Stimulated activated CD4-positive, alpha-beta T cell treated with anti-CD3 and anti-CD28 coated beads, Interleukin-2, amount 100 ng/mL, for 24 hours (primary cell): ENCODE measurements around the gene MAP3K14.

Source experiments
- DNase-seq, 2 donors: peaks; one replicate each; pipeline ENCODE4 v3.0.0-alpha.2; 2020

The MAP3K14 gene

DNA sequence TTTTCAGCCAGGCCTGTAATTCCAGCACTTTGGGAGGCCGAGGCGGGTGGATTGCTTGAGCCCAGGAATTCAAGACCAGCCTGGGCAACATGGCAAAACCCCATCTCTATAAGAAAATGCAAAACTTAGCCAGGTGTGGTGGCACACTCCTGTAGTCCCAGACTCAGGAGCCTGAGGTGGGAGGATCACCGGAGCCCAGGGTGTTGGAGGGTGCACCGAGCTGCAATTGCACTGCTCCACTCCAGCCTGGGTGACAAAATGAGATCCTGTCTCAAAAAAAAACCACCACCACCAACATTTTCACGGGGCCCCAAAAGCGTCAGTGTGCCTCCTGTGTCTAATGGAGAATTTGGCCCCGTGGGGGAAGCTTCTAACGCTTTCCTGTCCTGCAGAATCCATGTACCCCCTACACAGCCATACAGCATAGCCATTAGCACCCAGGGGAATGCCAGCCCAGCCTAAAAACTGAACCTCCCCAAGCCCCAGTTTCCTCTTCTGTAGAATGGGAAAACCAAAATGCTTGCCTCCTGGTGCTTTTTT, 22.2 kb upstream of the MAP3K14 start:
- DNase-seq = no peak

DNA sequence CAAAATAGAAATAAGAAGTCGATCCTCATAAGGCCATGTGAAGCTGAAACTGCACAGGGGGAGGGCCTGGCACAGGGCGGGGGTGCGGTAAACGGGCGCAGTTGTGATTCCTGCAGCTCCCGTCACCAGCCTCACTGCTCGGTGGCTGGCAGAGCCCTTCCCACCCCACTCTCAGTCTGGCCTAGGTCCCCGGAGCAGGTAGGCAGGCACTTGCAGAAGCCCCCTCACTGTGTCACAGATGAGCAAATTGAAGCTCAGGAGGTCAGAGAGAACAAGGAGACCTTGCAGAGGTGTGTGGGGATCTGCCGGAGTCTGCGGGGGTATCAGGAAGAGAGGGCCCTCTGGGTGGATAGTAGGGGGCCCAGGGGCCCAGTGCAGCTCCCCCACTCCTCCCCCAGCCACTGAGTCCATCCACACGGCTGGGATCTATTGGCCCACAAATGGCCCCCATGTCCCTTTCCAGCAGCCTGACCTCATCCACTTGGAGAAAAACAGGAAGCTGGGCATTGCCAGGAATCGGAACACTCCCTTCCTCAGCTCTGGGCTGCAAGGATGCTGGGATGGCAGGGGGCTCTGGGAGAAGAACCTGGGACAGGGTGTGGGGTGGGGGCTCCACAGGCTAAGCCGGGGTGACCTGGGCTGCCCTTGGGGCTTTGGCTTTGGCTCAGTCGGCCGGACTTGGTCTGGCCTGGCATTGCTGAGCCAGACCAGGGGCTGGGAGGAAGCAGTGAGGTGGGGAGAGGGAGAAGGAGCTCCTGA, 21.4 kb upstream of the MAP3K14 start:
- no peak for DNase-seq

DNA sequence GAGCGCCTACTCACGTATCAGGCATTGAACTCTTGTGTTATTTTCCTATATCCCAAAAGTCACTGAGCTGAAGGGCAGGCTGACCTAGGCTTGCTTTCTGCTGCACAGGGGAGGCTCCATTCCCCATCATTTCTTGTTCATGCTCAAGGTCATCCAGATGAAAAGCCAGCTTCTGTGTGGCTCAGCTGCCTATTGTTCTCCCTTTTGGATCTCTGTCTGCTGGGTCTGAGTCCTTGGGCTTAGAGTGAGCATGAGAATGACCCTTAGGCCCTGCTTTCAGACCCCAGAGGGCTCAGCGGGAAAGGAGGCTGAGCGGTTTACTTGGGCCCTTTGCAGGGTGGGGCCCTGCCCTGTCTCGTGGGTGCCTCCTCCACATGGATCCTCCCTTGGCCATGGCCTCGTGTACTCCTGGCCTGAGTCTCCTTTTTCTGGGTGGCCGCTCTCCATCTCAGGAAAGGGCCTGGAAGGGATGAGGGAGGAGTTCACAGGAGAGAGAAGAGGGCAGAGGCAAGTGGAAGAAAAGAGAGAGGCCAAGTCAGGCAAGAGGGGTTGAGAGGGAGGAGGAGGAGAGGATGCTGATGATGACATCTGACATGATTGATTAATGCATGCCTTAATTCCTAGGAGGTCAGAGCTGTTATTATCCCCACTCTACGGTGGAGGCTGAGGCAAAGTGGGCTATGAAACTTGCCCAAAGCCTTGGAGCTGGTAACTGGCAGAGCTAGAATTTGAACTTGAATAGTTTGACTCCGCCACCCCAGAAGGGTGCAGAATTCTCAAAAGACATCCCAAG, 19.8 kb upstream of the MAP3K14 start:
- no peak for DNase-seq

DNA sequence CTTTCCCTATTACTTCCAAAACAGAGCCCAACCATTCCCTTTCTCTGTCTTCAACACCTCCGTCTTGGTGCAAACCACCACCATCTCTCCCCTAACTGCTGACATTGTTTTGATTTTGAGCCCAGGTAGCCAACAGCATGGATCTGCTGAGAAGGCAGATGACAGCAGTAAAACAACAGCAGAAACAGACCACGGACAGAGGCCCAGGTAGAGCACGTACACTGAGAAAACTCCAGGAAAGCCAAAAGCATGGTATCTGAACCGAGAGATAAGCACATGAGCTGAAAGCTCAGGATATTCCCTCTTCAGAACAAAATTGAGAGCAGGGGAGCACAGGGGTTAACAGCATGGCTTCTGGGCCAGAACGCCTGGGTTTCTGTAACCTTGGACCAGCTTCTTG, 18.9 kb upstream of the MAP3K14 start:
- DNase-seq = no peak

DNA sequence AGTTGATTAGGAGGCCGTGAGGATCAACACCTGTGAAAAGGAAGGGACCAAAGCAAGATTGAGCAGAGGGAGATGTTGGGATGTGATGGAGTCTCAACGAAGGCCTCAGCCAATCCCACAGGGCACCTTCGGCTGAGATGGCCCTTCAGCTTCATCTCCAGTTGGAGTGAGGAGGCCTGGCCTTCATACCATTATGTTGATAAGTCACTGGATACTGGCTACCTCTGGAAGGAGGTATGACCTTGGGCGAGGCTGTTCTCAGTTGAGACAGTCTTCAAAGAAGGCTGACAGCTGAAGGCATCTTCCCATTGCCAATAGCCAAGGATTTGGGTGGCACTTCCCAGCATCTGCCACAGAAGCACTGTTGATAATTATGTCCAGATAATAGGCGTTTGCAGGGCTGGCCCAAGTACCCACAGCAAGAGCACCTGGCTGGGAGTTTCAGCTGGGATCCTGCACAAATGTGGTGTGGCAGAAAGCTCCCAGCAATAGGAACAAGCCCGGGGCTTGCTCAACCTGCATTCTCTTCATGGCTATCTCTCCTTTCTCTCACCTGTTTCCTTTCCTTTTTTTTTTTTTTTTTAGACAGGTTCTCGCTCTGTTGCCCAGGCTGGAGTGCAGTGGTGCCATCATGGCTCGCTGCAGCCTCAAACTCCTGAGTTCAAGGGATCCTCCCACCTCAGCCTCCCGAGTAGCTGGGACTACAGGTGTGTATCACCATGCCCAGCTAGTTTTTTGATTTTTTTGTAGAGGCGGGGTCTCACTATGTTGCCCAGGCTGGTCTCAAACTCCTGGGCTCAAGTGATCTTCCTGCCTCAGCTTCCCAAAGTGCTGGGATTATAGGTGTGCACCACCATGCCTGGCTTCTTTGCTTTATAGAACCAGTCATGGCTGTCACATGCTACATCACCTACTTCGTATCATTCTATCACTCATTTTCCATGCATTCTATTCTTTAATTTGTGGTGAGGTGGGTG, 18.2 kb upstream of the MAP3K14 start:
- DNase-seq = no peak

DNA sequence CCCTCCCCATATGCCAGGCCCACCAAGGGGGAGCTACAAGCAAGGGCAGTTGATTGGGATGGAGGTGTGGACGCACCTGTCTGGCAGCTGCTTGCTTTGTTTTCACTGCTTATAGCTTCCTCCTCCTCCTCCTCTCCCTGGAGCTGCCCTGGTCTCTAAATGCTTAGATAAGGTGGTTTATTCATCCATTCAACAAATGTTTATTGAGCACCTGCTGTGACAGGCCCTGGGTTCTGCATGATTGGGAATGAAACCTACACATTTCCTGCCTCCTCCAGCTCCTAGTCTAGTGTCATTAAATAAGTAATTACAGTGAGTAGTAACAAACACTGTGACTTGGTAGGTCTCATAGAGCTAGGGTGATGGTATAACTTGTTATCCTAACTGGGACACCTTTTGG, 17.4 kb upstream of the MAP3K14 start:
- no peak for DNase-seq

DNA sequence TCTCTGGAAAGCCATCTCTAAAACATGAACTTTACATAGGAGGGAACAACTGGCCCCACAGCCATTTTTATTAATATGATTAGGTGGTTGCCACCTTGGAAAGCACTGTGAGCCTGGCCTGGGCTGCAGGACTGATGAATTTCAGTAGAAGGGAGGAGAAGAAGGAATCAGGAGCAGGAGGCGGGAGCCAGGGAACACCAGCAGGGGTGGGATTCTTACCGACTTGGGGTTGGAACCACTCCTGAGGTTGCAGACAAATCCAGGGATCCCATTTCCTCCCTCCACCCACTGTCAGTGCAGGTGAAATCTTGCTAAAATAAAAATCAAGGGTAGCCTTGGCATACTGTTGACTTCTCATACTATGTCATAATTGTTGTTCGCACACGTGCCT, 16.9 kb upstream of the MAP3K14 start:
- DNase-seq = no peak

DNA sequence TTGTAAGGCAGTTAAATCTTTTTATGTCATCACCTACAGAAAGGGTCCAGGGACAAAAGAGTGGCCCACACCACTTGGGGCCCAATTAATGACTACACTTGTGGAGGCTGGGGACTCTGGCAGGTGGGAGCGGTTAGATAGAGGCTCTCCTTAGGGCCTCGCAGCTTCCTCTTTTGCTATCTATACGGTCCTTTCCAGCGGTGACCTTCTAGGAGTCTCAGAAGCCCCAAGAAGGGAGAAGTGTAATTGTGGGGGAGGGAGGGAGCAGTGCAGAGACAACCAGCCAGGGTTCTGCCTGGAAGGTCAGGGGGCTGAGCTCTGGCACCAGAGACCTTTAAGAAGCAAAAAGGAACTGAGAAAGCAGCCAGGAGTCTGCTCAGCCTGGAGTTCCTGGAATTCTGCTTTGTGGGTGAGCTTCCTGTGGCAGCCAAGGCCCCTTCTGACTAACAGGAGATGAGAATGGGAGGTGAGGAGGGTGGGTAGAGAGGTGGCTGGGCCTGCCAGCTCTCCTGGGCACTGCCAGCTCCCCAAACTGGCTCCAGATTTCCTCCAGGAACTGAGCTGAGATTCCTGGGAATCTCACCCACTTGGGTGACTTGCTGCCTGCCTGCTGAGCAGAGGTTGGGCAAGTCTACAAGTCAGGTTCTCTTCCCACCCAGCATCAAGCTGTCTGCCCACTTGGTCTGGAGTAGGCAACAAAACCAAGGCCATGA, 16.3 kb upstream of the MAP3K14 start:
- no peak for DNase-seq

DNA sequence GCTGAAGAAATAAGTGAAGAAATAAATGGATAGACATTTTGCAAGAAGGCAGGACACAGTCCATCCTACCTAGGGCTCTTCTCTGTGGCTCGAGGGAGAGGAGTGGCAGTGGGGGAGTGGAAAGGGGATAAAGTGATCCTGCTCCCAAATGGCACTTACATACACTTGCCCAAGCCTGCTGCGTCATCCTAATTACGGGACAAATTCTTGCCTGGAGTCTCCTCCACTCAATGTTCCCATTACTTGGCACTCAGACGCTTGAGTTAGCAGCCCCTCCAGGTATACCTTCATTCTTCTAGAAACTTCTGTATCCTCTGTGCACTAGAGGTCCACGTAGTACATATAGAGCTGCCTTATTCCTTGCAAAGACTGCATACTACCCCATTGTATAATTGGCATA, 15.7 kb upstream of the MAP3K14 start:
- no peak for DNase-seq

DNA sequence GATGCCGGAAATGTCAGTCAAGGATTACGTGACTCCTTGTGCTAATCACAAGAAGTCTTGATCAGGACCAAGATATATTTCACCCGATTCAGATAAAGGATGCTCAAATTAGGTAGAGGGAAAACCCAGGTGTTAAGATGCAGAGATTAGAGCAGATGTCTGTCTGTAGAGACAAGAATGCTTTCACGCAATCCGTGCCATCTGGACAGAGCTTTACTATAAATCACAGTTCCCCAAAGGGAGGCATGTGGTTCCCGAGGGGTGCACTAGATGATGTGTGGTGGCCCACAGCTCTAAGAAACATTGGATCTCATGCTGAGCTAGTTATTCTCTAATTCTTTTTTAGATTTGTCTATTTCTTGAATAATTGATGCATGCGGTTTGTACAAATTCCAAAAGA, 9.8 kb upstream of the MAP3K14 start:
- DNase-seq = no peak

DNA sequence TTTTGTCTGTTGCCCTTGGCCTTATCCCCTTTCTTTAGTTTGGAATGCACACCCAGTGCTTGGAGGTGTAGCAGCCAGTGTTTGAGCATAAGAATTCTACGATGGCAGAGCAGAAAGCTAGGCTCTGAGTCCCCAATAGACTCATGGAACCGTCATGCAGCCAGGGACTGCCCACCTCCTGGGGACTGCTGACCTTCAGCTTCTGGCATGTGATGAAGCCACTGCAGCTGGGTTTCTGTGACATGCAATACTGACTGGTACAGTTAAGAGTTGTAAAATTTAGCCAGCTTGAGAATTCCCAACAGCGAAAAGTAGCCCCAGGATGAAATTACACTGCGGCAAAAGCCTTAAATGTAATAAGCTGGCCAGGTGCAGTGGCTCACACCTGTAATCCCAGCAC, 9.0 kb upstream of the MAP3K14 start:
- DNase-seq = no peak

DNA sequence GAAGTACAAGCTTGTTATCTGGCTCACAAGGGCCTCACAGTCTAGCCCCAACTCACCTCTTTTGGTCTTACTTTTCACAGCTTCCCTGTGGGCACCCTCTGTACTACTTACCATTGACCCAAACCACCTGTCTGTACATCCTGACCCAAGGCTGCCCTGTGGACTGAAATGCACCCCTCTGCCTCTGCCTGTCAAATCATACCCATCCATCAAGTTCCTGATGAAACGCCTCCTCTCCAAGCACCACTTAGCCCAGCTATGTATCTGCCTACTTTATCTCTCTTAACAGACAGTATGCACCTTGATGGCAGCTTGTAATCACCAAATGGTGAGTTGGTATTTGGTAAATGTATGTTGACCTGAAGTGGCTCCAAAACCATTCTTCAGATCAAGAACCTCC, 7.5 kb upstream of the MAP3K14 start:
- no peak for DNase-seq

DNA sequence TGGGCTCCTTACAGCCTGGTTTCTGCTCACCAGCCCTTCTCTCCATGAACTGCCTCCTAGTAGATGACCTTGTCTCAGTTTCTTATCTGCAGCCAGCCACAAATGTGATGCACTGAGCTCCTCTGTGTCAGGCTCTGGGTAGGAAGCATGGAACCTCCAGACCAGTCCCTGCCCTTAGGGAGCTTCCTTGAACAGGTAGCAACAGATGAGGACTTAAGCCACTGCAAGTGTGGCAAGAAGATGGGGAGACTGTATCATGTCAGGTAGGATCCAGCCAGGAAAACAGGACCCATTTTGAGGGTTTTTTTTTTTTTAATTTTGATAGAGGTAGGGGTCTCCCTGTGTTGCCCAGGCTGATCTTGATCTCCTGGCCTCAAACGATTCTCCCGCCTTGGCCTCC, 5.3 kb upstream of the MAP3K14 start:
- no peak for DNase-seq

DNA sequence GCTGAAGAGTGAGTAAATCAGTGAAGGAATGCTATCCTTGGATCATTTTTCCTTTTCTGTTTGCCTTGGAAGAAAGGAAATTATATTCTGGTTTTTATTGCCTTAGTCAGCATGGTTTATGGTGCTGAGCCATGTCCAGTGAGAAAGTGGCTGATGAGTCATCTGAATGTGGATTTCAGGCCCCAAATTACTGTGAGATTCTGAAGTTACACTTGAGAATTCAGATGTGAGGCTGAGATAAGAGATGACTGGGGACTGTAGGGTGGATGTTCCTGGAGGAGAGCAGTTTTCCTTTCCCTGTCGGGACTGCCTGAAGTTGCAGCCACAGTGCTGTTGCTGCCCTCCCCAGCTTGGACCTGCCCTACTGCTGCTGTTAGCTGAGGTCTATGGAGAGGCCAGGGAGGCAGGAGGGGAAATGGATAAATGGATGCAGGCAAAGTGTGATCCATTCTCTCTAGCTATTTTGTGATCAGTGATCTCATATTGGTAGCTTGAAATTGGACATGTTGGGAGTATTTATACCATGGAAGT, 4.2 kb upstream of the MAP3K14 start:
- DNase-seq = no peak

DNA sequence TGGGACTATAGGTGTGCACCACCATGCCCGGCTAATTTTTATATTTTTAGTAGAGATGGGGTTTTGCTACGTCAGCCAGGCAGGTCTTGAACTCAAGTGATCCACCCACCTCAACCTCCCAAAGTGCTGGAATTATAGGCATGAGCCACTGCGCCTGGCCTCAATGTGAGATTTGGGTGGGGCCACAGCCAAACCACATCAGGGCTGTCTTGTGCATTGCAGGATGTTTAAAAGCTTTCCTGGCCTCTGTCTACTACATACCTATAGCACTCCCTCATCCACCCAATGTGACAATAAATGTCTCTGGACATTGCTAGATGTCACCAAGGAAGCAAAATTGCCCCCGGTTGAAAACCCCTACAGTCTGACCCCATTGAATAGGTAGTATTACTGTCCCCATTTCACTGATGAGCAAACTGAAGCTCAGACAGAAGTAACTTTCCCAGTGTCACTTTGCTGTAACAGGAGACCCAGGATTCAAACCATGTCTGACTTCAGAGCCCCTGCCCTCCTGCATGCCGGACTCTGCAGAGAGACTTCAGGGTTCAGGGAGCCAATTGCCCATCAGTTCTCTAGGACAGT, 3.6 kb upstream of the MAP3K14 start:
- no peak for DNase-seq

DNA sequence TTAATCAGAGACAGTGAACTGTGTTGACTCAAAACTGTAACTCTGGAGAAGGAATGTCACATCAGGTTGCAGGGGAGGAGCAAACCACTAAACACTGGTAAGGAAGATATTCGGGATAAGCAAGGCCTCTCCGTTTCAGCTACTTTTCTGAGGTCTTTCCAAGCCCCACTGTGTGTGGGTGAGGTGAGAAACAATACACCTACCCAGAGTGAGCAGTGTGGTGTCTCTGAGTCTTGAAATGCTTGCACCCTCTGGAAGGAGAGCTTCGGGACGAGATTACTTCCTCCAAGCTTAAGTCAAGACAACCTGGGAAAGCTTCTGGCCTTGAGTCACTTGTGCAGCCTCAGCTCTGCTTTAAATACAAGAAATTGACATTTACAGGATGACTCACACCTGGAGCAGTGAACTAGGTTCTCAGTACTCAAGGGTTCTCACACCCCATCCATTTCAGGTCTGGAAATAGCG, 2.5 kb upstream of the MAP3K14 start:
- DNase-seq = no peak

DNA sequence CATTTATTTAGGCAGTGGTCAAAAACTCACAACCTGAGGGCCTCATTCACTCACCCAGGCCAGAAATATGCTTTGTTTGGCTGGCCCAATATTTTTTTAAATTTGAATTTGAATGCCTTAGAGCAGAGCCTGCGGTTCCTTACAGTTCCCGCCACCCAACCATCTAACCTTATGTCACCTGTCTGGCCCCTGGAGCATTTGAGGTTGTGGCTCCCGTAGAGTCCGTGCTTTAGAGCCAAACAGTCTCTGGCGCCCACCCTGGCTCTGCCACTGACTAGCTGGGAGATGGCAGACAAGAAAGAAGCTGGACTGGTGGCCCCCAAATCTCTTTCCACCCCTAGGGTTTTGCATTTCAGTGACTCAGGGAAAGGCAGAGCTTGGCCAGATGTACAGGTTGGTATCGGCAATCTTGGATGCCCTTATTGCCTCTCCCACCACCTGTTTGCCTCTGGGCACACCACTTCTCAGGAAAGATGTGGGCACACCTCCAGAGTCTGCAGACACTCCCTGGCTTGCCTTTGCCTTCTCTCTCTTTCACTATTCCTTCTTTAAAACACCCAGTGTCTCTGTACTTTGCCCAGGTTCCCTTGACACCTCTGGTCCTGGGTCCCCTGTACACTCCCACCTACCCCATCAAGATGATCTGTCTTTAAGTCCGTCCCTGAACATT, 1.9 kb upstream of the MAP3K14 start:
- DNase-seq = no peak

DNA sequence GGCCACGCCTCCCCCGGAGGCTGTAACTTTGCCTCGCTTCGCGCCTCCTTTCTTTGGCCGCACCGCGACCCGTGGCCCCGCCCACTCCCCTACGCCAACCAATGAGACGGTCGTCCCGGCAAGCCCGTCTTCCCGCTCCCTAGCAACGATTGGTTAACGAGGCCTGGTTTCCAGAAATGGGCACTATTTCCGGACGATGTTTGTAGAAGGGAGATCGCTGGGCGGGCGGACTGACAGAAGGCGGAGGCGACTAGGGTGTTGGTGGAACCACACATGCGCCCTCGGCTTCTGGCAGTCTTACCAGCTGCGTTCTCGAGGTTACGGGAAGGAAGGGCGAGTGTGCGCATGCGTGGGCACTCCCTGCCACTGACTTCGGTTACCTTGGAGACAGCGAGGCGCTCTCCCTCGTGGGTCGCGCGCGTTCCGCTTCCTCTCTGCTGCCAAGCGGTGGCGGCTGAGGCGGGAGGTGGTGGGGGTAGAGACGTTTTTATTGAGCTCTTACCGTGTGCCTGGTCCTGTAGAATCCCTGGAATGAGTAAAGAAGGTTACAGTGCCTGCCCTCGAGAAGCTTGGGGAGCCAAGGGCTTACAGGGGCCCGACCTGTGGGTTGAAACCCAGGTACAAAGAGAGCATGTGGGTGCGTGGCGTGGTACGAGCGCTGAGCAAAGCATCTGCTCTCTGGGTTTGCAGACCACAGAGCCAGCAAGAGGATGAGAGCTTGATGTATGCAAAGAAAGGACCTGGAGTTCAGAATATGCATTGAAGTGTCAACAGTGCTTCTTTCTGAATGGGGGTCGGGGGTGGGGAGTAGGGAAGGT, 500 bp upstream of the MAP3K14 start:
- peak; percentile 100 for DNase-seq

DNA sequence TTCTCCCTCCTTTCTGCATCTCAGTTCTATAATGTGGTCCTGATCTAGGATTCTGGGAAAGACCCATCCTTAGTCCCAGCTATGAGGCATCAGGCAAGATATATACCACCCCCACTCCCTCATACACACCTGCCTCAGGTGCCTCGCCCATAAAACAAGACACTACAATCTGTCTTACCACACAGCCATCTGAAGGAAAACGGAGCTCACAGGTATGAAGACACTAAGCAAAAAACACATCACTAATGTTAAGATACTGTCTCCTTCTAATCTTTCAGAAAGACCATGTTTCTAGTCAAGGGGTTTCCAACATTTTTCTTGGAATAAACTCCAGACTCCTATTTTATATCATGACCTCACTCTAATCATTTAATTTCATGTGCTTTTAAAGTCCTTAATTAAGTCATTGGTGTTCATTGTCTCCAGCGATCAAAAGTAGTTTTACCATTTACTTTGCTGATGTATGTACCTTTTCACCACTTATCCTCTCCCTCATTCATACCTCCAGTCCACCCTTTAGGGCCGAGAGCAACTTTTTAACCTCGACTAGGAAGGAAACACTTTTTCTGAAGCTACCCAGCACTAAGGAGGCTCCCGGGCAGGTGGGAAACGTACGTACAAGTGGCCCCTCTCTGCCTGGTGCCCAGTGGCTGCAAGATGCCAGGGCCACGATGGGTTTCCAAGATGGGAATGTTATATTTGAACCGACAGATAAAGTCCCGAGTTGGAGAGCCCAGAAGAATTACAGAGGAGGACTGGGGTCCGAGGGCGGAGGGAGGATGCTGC, 979 bp downstream of the MAP3K14 start:
- DNase-seq = no peak
